K562 (cell line): ENCODE data around the gene SFMBT2. TPM values are rescaled to one million over a fixed set of nuclear protein-coding genes. Genes with fewer than 3 reads are reported as not detected.

ENCODE experiments used
- ATAC-seq: fragments of 200-7000 bp; cut with Tn5 transposase; 3 replicates; pipeline ENCODE4 v1.9.1; 2020; ENCODE audit warnings: moderate library complexity
- BruUV-seq: library from RNA; stranded (reverse); fragments of 400-500 nt; replicated peaks from 2 replicates; lab custom pipeline; 2021; lab: Mats Ljungman, UMichigan
- CTCF ChIA-PET: fragments of 300-600 bp; formaldehyde crosslinking; extraction: SDS; loops from one replicate; lab custom pipeline; 2021; ENCODE audit warnings: low intra/inter-chr PET ratio; lab: Yijun Ruan, JAX
- POLR2A ChIA-PET: fragments of 300-600, 350-650 bp; sonication (Branson Sonifier 250); formaldehyde crosslinking; extraction: SDS; loops from one replicate; lab custom pipeline; 2021; ENCODE audit warnings: antibody characterized with exemption, inconsistent platforms; lab: Yijun Ruan, JAX
- DNase-seq, 4 experiments: peaks; one replicate each; pipeline versions ENCODE4 v3.0.0 to v3.0.0-alpha.2; 2011 to 2018; ENCODE audit warnings: low spot score in 3 of 4, mixed read lengths in 3 of 4; ENCODE audit errors: extremely low read depth in 1 of 4
- FAIRE-seq: peaks from 2 replicates; lab custom pipeline; 2011; peaks lifted over from hg19 to GRCh38; lab: Jason Lieb, UNC
- H2AFZ ChIP-seq: 2 replicates; pipeline ENCODE4 v1.6.0; 2011; ENCODE audit warnings: low read depth, low read length, control low read depth, inconsistent platforms
- H3K27ac ChIP-seq: fragments of 200-600 bp; 3 replicates; pipeline ENCODE4 v1.8.0; 2011; ENCODE audit warnings: low read depth, mild to moderate bottlenecking, control low read depth, inconsistent platforms, low read length, moderate library complexity, mixed read lengths; ENCODE audit errors: extremely low read depth
- H3K27me3 ChIP-seq, 2 experiments: fragments of 300-600 bp in 1 of 2; 2 replicates in 1 of 2; 3 replicates in 1 of 2; pipeline versions ENCODE4 v1.6.0 to v1.8.0; 2011; ENCODE audit warnings: inconsistent platforms in 2 of 2, low read length in 2 of 2, mild to moderate bottlenecking in 1 of 2, mixed read lengths in 1 of 2, moderate library complexity in 1 of 2; ENCODE audit not compliant: control insufficient read depth in 2 of 2, insufficient read depth in 2 of 2
- H3K36me3 ChIP-seq: fragments of 300-600 bp; 3 replicates; pipeline ENCODE4 v1.8.0; 2011; ENCODE audit warnings: mild to moderate bottlenecking, low read length, inconsistent platforms; ENCODE audit not compliant: control insufficient read depth, insufficient read depth
- H3K4me1 ChIP-seq, 2 experiments: fragments of 200-600 bp in 1 of 2; replicated peaks in 1 of 2; 2 replicates in 1 of 2; 3 replicates in 1 of 2; pipeline versions ENCODE4 v1.5.1 to v1.8.0; 2011; ENCODE audit warnings: inconsistent platforms in 2 of 2, low read length in 2 of 2, mild to moderate bottlenecking in 1 of 2, mixed read lengths in 1 of 2, moderate library complexity in 1 of 2; ENCODE audit not compliant: control insufficient read depth in 2 of 2, insufficient read depth in 2 of 2
- H3K4me2 ChIP-seq: 2 replicates; pipeline ENCODE4 v1.6.1; 2011; ENCODE audit warnings: low read length, control low read depth, inconsistent platforms, mixed read lengths; ENCODE audit not compliant: insufficient read depth
- H3K4me3 ChIP-seq: fragments of 200-600 bp; sonication (generic), shearing (Covaris generic); 2 replicates; pipeline ENCODE4 v1.5.1; 2016; ENCODE audit warnings: control low read depth, inconsistent platforms
- H3K79me2 ChIP-seq: fragments of 200-600 bp; 3 replicates; pipeline ENCODE4 v1.8.0; 2011; ENCODE audit warnings: low read length, inconsistent platforms; ENCODE audit not compliant: control insufficient read depth, insufficient read depth
- H3K9ac ChIP-seq, 2 experiments: 2 replicates each; pipeline versions ENCODE4 v1.6.0 to v1.6.1; 2011; ENCODE audit warnings: low read depth in 2 of 2, low read length in 2 of 2, control low read depth in 1 of 2, inconsistent platforms in 1 of 2, mild to moderate bottlenecking in 1 of 2, mixed read lengths in 1 of 2; ENCODE audit not compliant: insufficient read depth in 1 of 2
- H3K9me1 ChIP-seq: one replicate; pipeline ENCODE4 v1.6.0; 2011; ENCODE audit warnings: inconsistent platforms, mild to moderate bottlenecking, low read length, moderate library complexity; ENCODE audit not compliant: control insufficient read depth, insufficient read depth
- H3K9me3 ChIP-seq: replicated peaks from 2 replicates; pipeline ENCODE4 v1.5.1; 2011; ENCODE audit warnings: low read depth, low read length, inconsistent platforms; ENCODE audit not compliant: control insufficient read depth, insufficient read depth
- H4K20me1 ChIP-seq: replicated peaks from 2 replicates; pipeline ENCODE4 v1.6.1; 2011; ENCODE audit warnings: low read length, inconsistent platforms, mixed read lengths; ENCODE audit not compliant: control insufficient read depth, insufficient read depth
- CREBBP ChIP-seq: IDR thresholded peaks from one replicate; pipeline ENCODE4 v1.6.1; 2012; ENCODE audit warnings: low read depth, mild to moderate bottlenecking, control low read depth, inconsistent platforms, low read length
- KAT2B ChIP-seq: IDR thresholded peaks from one replicate; pipeline ENCODE4 v1.6.1; 2012; ENCODE audit warnings: low read depth, mild to moderate bottlenecking, control low read depth, inconsistent platforms, low read length, moderate library complexity
- NR2F6 ChIP-seq: fragments of 450-650 bp; formaldehyde crosslinking; IDR thresholded peaks from 2 replicates; pipeline ENCODE4 v1.4.0; 2020; ENCODE audit warnings: mild to moderate bottlenecking
- RHOXF2B ChIP-seq: fragments of 250-450 bp; sonication (Bioruptor Pico); conservative IDR thresholded peaks from 2 replicates; pipeline ENCODE4 v1.5.1; 2021
- SMAD3 ChIP-seq: fragments of 450-650 bp; formaldehyde crosslinking; conservative IDR thresholded peaks from 2 replicates; pipeline ENCODE4 v1.4.0; 2020; ENCODE audit warnings: mild to moderate bottlenecking
- STAT5B ChIP-seq: fragments of 250-450 bp; sonication (Bioruptor Pico); IDR thresholded peaks from 2 replicates; pipeline ENCODE4 v1.8.0; 2021; ENCODE audit warnings: mild to moderate bottlenecking, inconsistent platforms
- SUPT5H ChIP-seq: fragments of 450-650 bp; IDR thresholded peaks from 2 replicates; pipeline ENCODE4 v1.6.1; 2016
- TBL1XR1 ChIP-seq, 2 experiments: IDR thresholded peaks; 2 replicates each; pipeline ENCODE4 v1.6.1; 2012; ENCODE audit warnings: improper control_type of control experiment in 2 of 2, low read length in 2 of 2, mild to moderate bottlenecking in 1 of 2
- ZFX ChIP-seq: sonication (generic); formaldehyde crosslinking; IDR thresholded peaks from 2 replicates; pipeline ENCODE4 v1.8.0; 2022; ENCODE audit warnings: mild to moderate bottlenecking, missing genetic modification reagents, moderate library complexity
- ZNF717 ChIP-seq: fragments of 250-450 bp; sonication (Bioruptor Pico); IDR thresholded peaks from 2 replicates; pipeline ENCODE4 v1.5.0; 2021
- ZNF778 ChIP-seq: fragments of 450-650 bp; formaldehyde crosslinking; IDR thresholded peaks from 2 replicates; pipeline ENCODE4 v1.4.0; 2020; ENCODE audit warnings: mild to moderate bottlenecking, moderate library complexity
- WGBS: fragments of 100-300 bp; shearing (Covaris generic); methylation state at CpG from one replicate; pipeline ENCODE4 v1.1.6; 2016; ENCODE audit warnings: low coverage, mixed read lengths; ENCODE audit not compliant: insufficient coverage; ENCODE audit errors: missing lambda C conversion rate; 5-methylcytosine and 5-hydroxymethylcytosine counted together
- in situ Hi-C: fragments of 300-500 bp; cut with MboI; formaldehyde crosslinking; loops from 4 replicates; pipeline ENCODE4 v1.15.0; 2018; ENCODE audit warnings: inconsistent platforms, mixed read lengths
- intact Hi-C: fragments of 100-400 bp; cut with micrococcal nuclease; formaldehyde crosslinking; loops from 2 replicates; pipeline ENCODE4 v1.14.2; 2022
- polyA plus RNA-seq, 8 experiments: library from polyadenylated mRNA; depleted of rRNA in 4 of 8; stranded (reverse) in 5 of 8; unstranded in 3 of 8; fragments of >200 nt; fragmentation: Nextera tagmentation in 2 of 8; fragmentation: Illumina TruSeq in 1 of 8; extraction: Ambion mirVana in 2 of 8; extraction: Trizol in 1 of 8; gene quantifications; 2 replicates each; pipeline versions ENCODE4 v1.2.1 to v1.2.3, GENCODE V29; 2011 to 2014; ENCODE audit warnings: inconsistent platforms in 1 of 8, missing spikeins in 1 of 8
- total RNA-seq, 7 experiments: library from RNA; depleted of rRNA in 6 of 7; stranded (reverse); fragments of >200 nt in 6 of 7; fragmentation: Illumina TruSeq in 2 of 7; extraction: Trizol in 2 of 7; gene quantifications; 2 replicates each; pipeline versions ENCODE4 v1.2.1 to v1.2.3, GENCODE V29; 2011 to 2021; ENCODE audit warnings: low replicate concordance in 1 of 7
- TF ChIP-seq, protein P1 (sequence below): IDR thresholded peaks from 2 replicates; pipeline ENCODE4 v1.6.1; 2016; ENCODE audit warnings: missing genetic modification characterization, missing compliant biosample characterization
- TF ChIP-seq, protein P2 (sequence below): fragments of 450-650 bp; formaldehyde crosslinking; IDR thresholded peaks from 2 replicates; pipeline ENCODE4 v1.4.0; 2020; ENCODE audit warnings: mild to moderate bottlenecking, moderate library complexity

The SFMBT2 gene
- total and polyA plus RNA-seq, 9 of the 15 experiments (the other 6 are each of a cell fraction or from before 2014, with no cell fraction given) = 1.2 to 13.6 (median 7.6) TPM

DNA sequence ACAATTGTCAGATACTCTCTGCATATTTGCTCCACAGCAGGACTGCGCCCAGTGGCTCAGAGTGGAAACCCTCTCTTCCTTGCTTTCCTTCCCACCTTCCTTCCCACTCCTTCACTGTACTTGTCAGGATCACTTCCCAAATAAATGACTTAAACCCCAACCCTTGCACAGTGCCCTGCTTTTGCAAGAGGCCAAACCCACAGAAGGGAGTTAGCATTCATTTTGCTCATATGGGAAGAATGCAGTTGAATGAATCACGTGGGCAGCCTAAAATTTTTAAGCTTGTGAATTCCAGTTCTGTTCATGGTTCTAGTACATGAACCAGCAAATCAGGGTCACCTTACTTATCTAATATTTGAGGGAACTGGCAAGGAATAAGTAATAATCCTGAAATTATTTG is 47.7 kb upstream of the SFMBT2 start:
- ATAC-seq (no peak), FAIRE-seq (no peak), DNase-seq (no peak)
- H3K79me2 ChIP-seq = no peaks in the 10 kb centered on the region
- no TSS peak for BruUV-seq
- in situ Hi-C loops (no loop called here), intact Hi-C loops (no loop called here)
- TF ChIP-seq SUPT5H (no peak), RHOXF2B (CRISPR knock-in tag) (no peak), NR2F6 (no peak), STAT5B (no peak), KAT2B (no peak), ZFX (no peak), SMAD3 (no peak), ZNF778 (CRISPR knock-in tag) (no peak), CREBBP (no peak), TBL1XR1 (IDR thresholded peaks at IDR 0.05; ENCODE audit: low read length in 2 of 2) (no peak), ZNF717 (CRISPR knock-in tag) (no peak)
- TF ChIP-seq, protein P1, sequence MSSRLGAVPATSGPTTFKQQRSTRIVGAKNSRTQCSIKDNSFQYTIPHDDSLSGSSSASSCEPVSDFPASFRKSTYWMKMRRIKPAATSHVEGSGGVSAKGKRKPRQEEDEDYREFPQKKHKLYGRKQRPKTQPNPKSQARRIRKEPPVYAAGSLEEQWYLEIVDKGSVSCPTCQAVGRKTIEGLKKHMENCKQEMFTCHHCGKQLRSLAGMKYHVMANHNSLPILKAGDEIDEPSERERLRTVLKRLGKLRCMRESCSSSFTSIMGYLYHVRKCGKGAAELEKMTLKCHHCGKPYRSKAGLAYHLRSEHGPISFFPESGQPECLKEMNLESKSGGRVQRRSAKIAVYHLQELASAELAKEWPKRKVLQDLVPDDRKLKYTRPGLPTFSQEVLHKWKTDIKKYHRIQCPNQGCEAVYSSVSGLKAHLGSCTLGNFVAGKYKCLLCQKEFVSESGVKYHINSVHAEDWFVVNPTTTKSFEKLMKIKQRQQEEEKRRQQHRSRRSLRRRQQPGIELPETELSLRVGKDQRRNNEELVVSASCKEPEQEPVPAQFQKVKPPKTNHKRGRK = no peak
- TF ChIP-seq, protein P2, sequence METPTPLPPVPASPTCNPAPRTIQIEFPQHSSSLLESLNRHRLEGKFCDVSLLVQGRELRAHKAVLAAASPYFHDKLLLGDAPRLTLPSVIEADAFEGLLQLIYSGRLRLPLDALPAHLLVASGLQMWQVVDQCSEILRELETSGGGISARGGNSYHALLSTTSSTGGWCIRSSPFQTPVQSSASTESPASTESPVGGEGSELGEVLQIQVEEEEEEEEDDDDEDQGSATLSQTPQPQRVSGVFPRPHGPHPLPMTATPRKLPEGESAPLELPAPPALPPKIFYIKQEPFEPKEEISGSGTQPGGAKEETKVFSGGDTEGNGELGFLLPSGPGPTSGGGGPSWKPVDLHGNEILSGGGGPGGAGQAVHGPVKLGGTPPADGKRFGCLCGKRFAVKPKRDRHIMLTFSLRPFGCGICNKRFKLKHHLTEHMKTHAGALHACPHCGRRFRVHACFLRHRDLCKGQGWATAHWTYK (CRISPR knock-in tag) = no peak
- no peaks in the 10 kb centered on the region for H4K20me1 ChIP-seq
- no peaks in the 10 kb centered on the region for H3K36me3 ChIP-seq
- no peak overlapping the region for H2AFZ ChIP-seq
- H3K9me1 ChIP-seq = no peaks in the 10 kb centered on the region
- H3K27me3 ChIP-seq = peaks cover 22 to 59% of the 10 kb centered on the region in 2 experiments; a peak in 4 of 5 replicates
- H3K9ac ChIP-seq = no peak overlapping the region
- CTCF ChIA-PET = no interaction called here
- H3K27ac ChIP-seq = no peak overlapping the region
- no peaks in the 10 kb centered on the region for H3K4me1 ChIP-seq
- no peak overlapping the region for H3K4me3 ChIP-seq
- WGBS = 0% methylated on average over 2 of the region's 2 CpGs
- H3K4me2 ChIP-seq = no peak overlapping the region
- H3K9me3 ChIP-seq = no peaks in the 10 kb centered on the region
- POLR2A ChIA-PET = no interaction called here
